Peyer's patch (tissue), 4 donors: Measurements from ENCODE around the gene FGF1. TPM values are rescaled to one million over a fixed set of nuclear protein-coding genes. Genes with fewer than 3 reads are reported as not detected.

Source experiments
- DNase-seq, 3 donors: peaks; one replicate each; pipeline ENCODE4 v3.0.0-alpha.2; 2017 to 2019
- H3K27ac ChIP-seq, 4 donors: fragments of 200-600 bp; sonication (generic); one replicate each; pipeline ENCODE4 v1.5.1; 2016 to 2019
- H3K27me3 ChIP-seq, 2 donors: fragments of 200-600 bp; sonication (generic); one replicate each; pipeline ENCODE4 v1.5.1; 2019
- H3K36me3 ChIP-seq, 3 donors: fragments of 200-600 bp; sonication (generic); one replicate each; pipeline ENCODE4 v1.5.1; 2016 to 2019
- H3K4me1 ChIP-seq, 4 donors: fragments of 200-600 bp; sonication (generic); one replicate each; pipeline ENCODE4 v1.5.1; 2016 to 2019
- H3K4me3 ChIP-seq, 4 donors: fragments of 200-600 bp; sonication (generic); 1 replicate in 3 of 4; 2 replicates in 1 of 4; pipeline ENCODE4 v1.5.1; 2016 to 2019; ENCODE audit warnings: mild to moderate bottlenecking in 1 of 4
- H3K9me3 ChIP-seq, 4 donors: fragments of 200-600 bp; sonication (generic); one replicate each; pipeline ENCODE4 v1.5.1; 2016 to 2019; ENCODE audit warnings: mild to moderate bottlenecking in 1 of 4
- POLR2A ChIP-seq, 2 donors: fragments of 450-650 bp; IDR thresholded peaks; one replicate each; pipeline ENCODE4 v1.5.1; 2017; ENCODE audit warnings: antibody characterized with exemption in 2 of 2, mild to moderate bottlenecking in 2 of 2, moderate library complexity in 2 of 2
- total RNA-seq, 4 donors: library from RNA; depleted of rRNA; stranded (reverse); fragments of >200 nt; gene quantifications; one replicate each; pipeline ENCODE4 v1.1.0, GENCODE V29; 2016
- TF ChIP-seq, protein P1 (sequence below), 6 experiments: fragments of 450-650 bp in 4 of 6; fragments of 200-600 bp in 2 of 6; sonication (generic) in 1 of 6; IDR thresholded peaks; one replicate each; pipeline ENCODE4 v1.5.1; 2017 to 2019; ENCODE audit warnings: antibody characterized with exemption in 6 of 6, mild to moderate bottlenecking in 3 of 6, moderate library complexity in 1 of 6

FGF1 gene
- total RNA-seq, 4 donors from 2014 or later, result not detected

- no peak for DNase-seq
- H3K4me1 ChIP-seq, result no peaks in the 10 kb centered on the region
- H3K27me3 ChIP-seq, result no peaks in the 10 kb centered on the region
- H3K9me3 ChIP-seq, result no peaks in the 10 kb centered on the region
- no peaks in the 10 kb centered on the region for H3K36me3 ChIP-seq
- TF ChIP-seq POLR2A (IDR thresholded peaks at IDR 0.05), result no peak
- TF ChIP-seq, protein P1, sequence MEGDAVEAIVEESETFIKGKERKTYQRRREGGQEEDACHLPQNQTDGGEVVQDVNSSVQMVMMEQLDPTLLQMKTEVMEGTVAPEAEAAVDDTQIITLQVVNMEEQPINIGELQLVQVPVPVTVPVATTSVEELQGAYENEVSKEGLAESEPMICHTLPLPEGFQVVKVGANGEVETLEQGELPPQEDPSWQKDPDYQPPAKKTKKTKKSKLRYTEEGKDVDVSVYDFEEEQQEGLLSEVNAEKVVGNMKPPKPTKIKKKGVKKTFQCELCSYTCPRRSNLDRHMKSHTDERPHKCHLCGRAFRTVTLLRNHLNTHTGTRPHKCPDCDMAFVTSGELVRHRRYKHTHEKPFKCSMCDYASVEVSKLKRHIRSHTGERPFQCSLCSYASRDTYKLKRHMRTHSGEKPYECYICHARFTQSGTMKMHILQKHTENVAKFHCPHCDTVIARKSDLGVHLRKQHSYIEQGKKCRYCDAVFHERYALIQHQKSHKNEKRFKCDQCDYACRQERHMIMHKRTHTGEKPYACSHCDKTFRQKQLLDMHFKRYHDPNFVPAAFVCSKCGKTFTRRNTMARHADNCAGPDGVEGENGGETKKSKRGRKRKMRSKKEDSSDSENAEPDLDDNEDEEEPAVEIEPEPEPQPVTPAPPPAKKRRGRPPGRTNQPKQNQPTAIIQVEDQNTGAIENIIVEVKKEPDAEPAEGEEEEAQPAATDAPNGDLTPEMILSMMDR (IDR thresholded peaks at IDR 0.05), result no peak
- H3K27ac ChIP-seq, result no peak overlapping the region
- no peak overlapping the region for H3K4me3 ChIP-seq
Measured at GRCh38 chr5:142671801-142672200, 14.1 kb downstream of the FGF1 start.

GRCh38 chr5:142671266-142671665 is 14.6 kb downstream of the FGF1 start:
- TF ChIP-seq, protein P1 (IDR thresholded peaks at IDR 0.05), result no peak
- TF ChIP-seq POLR2A (IDR thresholded peaks at IDR 0.05), result no peak
- H3K27ac ChIP-seq, result no peak overlapping the region
- H3K4me3 ChIP-seq, result no peak overlapping the region
- H3K9me3 ChIP-seq, result no peaks in the 10 kb centered on the region
- DNase-seq, result no peak
- no peaks in the 10 kb centered on the region for H3K27me3 ChIP-seq
- no peaks in the 10 kb centered on the region for H3K36me3 ChIP-seq
- no peaks in the 10 kb centered on the region for H3K4me1 ChIP-seq

GRCh38 chr5:142670804-142671203 is 15.1 kb downstream of the FGF1 start:
- H3K27ac ChIP-seq, result no peak overlapping the region
- DNase-seq, result no peak
- no peak overlapping the region for H3K4me3 ChIP-seq
- no peaks in the 10 kb centered on the region for H3K27me3 ChIP-seq
- no peaks in the 10 kb centered on the region for H3K9me3 ChIP-seq
- TF ChIP-seq POLR2A (IDR thresholded peaks at IDR 0.05), result no peak
- TF ChIP-seq, protein P1 (IDR thresholded peaks at IDR 0.05), result no peak
- H3K4me1 ChIP-seq, result no peaks in the 10 kb centered on the region
- no peaks in the 10 kb centered on the region for H3K36me3 ChIP-seq

DNA sequence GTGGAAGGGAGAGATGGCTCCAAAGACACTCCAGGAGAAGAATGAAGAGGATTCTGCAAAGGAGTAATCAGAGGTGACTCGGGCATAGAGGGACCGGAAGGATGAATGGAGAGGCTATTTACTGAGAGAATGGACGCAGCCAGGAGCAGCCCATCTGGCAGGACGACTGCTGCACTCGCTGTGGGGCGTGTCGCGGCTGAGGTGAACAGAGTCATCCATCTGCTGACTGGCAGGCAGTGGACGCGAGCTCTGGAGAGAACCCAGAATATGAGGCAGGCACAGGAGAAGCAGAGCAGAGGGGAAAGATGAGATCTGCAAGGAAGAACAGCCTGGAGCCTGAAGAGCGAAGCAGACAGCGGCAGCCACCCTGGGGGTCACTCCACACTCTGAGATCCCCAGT is 16.4 kb downstream of the FGF1 start:
- no peak for TF ChIP-seq POLR2A (IDR thresholded peaks at IDR 0.05)
- TF ChIP-seq, protein P1 (IDR thresholded peaks at IDR 0.05), result no peak
- Histone ChIP-seq H3K27me3 (no peaks in the 10 kb centered on the region), H3K4me3 (no peak overlapping the region), H3K4me1 (no peaks in the 10 kb centered on the region), H3K36me3 (no peaks in the 10 kb centered on the region), H3K27ac (no peak overlapping the region), H3K9me3 (no peaks in the 10 kb centered on the region)
- no peak for DNase-seq

GRCh38 chr5:142668336-142668735 is 17.6 kb downstream of the FGF1 start:
- TF ChIP-seq POLR2A (IDR thresholded peaks at IDR 0.05), result no peak
- TF ChIP-seq, protein P1 (IDR thresholded peaks at IDR 0.05), result no peak
- Histone ChIP-seq H3K27ac (no peak overlapping the region), H3K36me3 (no peaks in the 10 kb centered on the region), H3K27me3 (no peaks in the 10 kb centered on the region), H3K4me3 (no peak overlapping the region), H3K9me3 (no peaks in the 10 kb centered on the region), H3K4me1 (no peaks in the 10 kb centered on the region)
- DNase-seq, result no peak

GRCh38 chr5:142667831-142668230 is 18.1 kb downstream of the FGF1 start:
- Histone ChIP-seq H3K36me3 (no peaks in the 10 kb centered on the region), H3K27me3 (no peaks in the 10 kb centered on the region), H3K27ac (no peak overlapping the region), H3K9me3 (no peaks in the 10 kb centered on the region), H3K4me3 (no peak overlapping the region), H3K4me1 (no peaks in the 10 kb centered on the region)
- TF ChIP-seq POLR2A (IDR thresholded peaks at IDR 0.05), result no peak
- TF ChIP-seq, protein P1 (IDR thresholded peaks at IDR 0.05), result no peak
- DNase-seq, result no peak
